Panc1 (cell line): ENCODE results near the gene ELMO2.

Source experiments
- CTCF ChIP-seq: fragments of 450-650 bp; IDR thresholded peaks from 2 replicates; pipeline ENCODE4 v1.5.1; 2017; ENCODE audit warnings: mild to moderate bottlenecking
- POLR2AphosphoS5 ChIP-seq: IDR thresholded peaks from 2 replicates; pipeline ENCODE4 v1.6.1; 2012; ENCODE audit warnings: mild to moderate bottlenecking, low read depth, low read length, moderate library complexity
- REST ChIP-seq, 2 experiments: IDR thresholded peaks; 2 replicates each; pipeline ENCODE4 v1.6.1; 2011 to 2012; ENCODE audit warnings: low read depth in 2 of 2, control low read depth in 1 of 2, low read length in 1 of 2, mild to moderate bottlenecking in 1 of 2, moderate library complexity in 1 of 2; ENCODE audit not compliant: insufficient read depth in 1 of 2
- SIN3A ChIP-seq: IDR thresholded peaks from 2 replicates; pipeline ENCODE4 v1.6.1; 2012; ENCODE audit warnings: low read depth, mild to moderate bottlenecking, low read length, moderate library complexity, borderline replicate concordance; ENCODE audit not compliant: insufficient read depth
- TCF7L2 ChIP-seq: IDR thresholded peaks from 2 replicates; pipeline ENCODE4 v1.6.1; 2011; ENCODE audit warnings: mild to moderate bottlenecking, low read depth, low read length, inconsistent platforms

GRCh38 chr20:46353500-46354206 lies 52.8 kb downstream of the ELMO2 start:
- no peak for TF ChIP-seq POLR2AphosphoS5
- TF ChIP-seq CTCF, result no peak
- no peak for TF ChIP-seq REST (IDR thresholded peaks at IDR 0.05; ENCODE audit: insufficient read depth in 1 of 2, low read depth in 2 of 2, low read length in 1 of 2)
- no peak for TF ChIP-seq TCF7L2
- TF ChIP-seq SIN3A, result no peak
